ENCODE data around the gene TPSD1. TPM values are rescaled to one million over a fixed set of nuclear protein-coding genes. Genes with fewer than 3 reads are reported as not detected.

The TPSD1 gene
- total and polyA plus RNA-seq, 2 experiments from 2014 or later = 0.17 TPM; not detected in 1

GRCh38 chr16:1277617-1278282 lies 21.9 kb downstream of the TPSD1 start (continued):
- TF ChIP-seq ETS1 (IDR thresholded peaks at IDR 0.05) (no peak), STAT1 (IDR thresholded peaks at IDR 0.05; ENCODE audit: unreplicated experiment) (no peak), CTCF (conservative IDR thresholded peaks at IDR 0.05; ENCODE audit: low read depth in 2 of 2) (no peak), ZNF331 (CRISPR knock-in tag; IDR thresholded peaks at IDR 0.05; ENCODE audit: low read depth) (no peak), POLR2AphosphoS5 (IDR thresholded peaks at IDR 0.05; ENCODE audit: low read depth) (no peak), ZNF114 (CRISPR knock-in tag; IDR thresholded peaks at IDR 0.05) (no peak), REST (IDR thresholded peaks at IDR 0.05; ENCODE audit: unreplicated experiment) (no peak), EZH2phosphoT487 (IDR thresholded peaks at IDR 0.05; ENCODE audit: unreplicated experiment) (no peak), CREB1 (CRISPR knock-in tag; IDR thresholded peaks at IDR 0.05; ENCODE audit: low read depth) (no peak), NANOG (IDR thresholded peaks at IDR 0.05; ENCODE audit: borderline replicate concordance) (no peak)

GRCh38 chr16:1278477-1278876 lies 22.6 kb downstream of the TPSD1 start:
- ATAC-seq (peak; percentile 59), DNase-seq (ENCODE audit: low spot score) (no peak)
- Histone ChIP-seq H3K27me3 (ENCODE audit: insufficient read depth) (no peaks in the 10 kb centered on the region), H2AFZ (no peak overlapping the region), H3K4me3 (no peak overlapping the region), H3K4me2 (peak overlapping the region; percentile 51; the same call in 1 of the 2 replicates), H3F3A (replicated peaks; ENCODE audit: low read depth) (no peaks in the 10 kb centered on the region), H3K27ac (ENCODE audit: low read depth) (no peak overlapping the region), H3K79me2 (replicated peaks; ENCODE audit: insufficient read depth) (no peaks in the 10 kb centered on the region), H3K36me3 (ENCODE audit: insufficient read depth) (no peaks in the 10 kb centered on the region), H3K4me1 (ENCODE audit: insufficient read depth) (peaks cover 13% of the 10 kb centered on the region; the same call in 1 of the 2 replicates), H3K9me2 (ENCODE audit: insufficient read depth) (no peaks in the 10 kb centered on the region), H4K20me1 (replicated peaks; ENCODE audit: insufficient read depth) (no peaks in the 10 kb centered on the region)
- H3K36me3 Mint-ChIP-seq (ENCODE audit: low read depth) = peaks cover 5% of the 10 kb centered on the region; the same call in 1 of the 3 replicates
- peaks cover 9% of the 10 kb centered on the region for H3K27me3 Mint-ChIP-seq (ENCODE audit: insufficient read depth, low read depth, poor library complexity)
- peaks cover 7% of the 10 kb centered on the region for H3K4me1 Mint-ChIP-seq
- no peaks in the 10 kb centered on the region; the same call in 2 of the 3 replicates for H3K9me3 Mint-ChIP-seq
- H3K27ac Mint-ChIP-seq = no peak overlapping the region
- no peak overlapping the region for H3K4me3 Mint-ChIP-seq
- TF ChIP-seq REST (IDR thresholded peaks at IDR 0.05; ENCODE audit: unreplicated experiment) = no peak
- no peak for TF ChIP-seq EZH2 (IDR thresholded peaks at IDR 0.05; ENCODE audit: low read depth, unreplicated experiment)
- no peak for TF ChIP-seq JUNB (IDR thresholded peaks at IDR 0.05; ENCODE audit: unreplicated experiment)
- no peak for TF ChIP-seq ZNF114 (CRISPR knock-in tag; IDR thresholded peaks at IDR 0.05)
- TF ChIP-seq ZNF331 (CRISPR knock-in tag; IDR thresholded peaks at IDR 0.05; ENCODE audit: low read depth) = no peak
- no peak for TF ChIP-seq NANOG (IDR thresholded peaks at IDR 0.05; ENCODE audit: borderline replicate concordance)
- TF ChIP-seq EZH2phosphoT487 (IDR thresholded peaks at IDR 0.05; ENCODE audit: unreplicated experiment) = no peak
- TF ChIP-seq POLR2AphosphoS5 (IDR thresholded peaks at IDR 0.05; ENCODE audit: low read depth) = no peak
